Measurements from ENCODE around the gene ATP9B. TPM values are rescaled to one million over a fixed set of nuclear protein-coding genes. Genes with fewer than 3 reads are reported as not detected.
"Not testable (repeated sequence)": the region's sequence is repeated elsewhere in the genome, so short reads cannot be mapped to it uniquely, and the experiment has no call there.

ATP9B gene
- total RNA-seq, 2 donors from 2014 or later, result 15.4 to 17.6 TPM

- peak overlapping the region in 1 of 2 donors; percentile 2 for H3K27ac ChIP-seq
- H3K4me3 ChIP-seq, result no peak overlapping the region
- DNase-seq (ENCODE audit: low spot score), result no peak
Observed at GRCh38 chr18:79167526-79168190, 98.5 kb downstream of the ATP9B start.

GRCh38 chr18:79169958-79170555 lies 100.9 kb downstream of the ATP9B start:
- TF ChIP-seq, protein P1, sequence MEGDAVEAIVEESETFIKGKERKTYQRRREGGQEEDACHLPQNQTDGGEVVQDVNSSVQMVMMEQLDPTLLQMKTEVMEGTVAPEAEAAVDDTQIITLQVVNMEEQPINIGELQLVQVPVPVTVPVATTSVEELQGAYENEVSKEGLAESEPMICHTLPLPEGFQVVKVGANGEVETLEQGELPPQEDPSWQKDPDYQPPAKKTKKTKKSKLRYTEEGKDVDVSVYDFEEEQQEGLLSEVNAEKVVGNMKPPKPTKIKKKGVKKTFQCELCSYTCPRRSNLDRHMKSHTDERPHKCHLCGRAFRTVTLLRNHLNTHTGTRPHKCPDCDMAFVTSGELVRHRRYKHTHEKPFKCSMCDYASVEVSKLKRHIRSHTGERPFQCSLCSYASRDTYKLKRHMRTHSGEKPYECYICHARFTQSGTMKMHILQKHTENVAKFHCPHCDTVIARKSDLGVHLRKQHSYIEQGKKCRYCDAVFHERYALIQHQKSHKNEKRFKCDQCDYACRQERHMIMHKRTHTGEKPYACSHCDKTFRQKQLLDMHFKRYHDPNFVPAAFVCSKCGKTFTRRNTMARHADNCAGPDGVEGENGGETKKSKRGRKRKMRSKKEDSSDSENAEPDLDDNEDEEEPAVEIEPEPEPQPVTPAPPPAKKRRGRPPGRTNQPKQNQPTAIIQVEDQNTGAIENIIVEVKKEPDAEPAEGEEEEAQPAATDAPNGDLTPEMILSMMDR (IDR thresholded peaks at IDR 0.05), result no peak
- no peak for DNase-seq (ENCODE audit: low spot score)
- no peak overlapping the region for H3K27ac ChIP-seq

More at GRCh38 chr18:79167526-79168190, 98.5 kb downstream of the ATP9B start:
- Histone ChIP-seq H3K27me3 (no peaks in the 10 kb centered on the region), H3K4me1 (peaks cover 0 to 9% of the 10 kb centered on the region in 2 donors), H3K9me3 (no peaks in the 10 kb centered on the region), H3K36me3 (peaks cover 8% of the 10 kb centered on the region)
- TF ChIP-seq, protein P1 (IDR thresholded peaks at IDR 0.05), result no peak

GRCh38 chr18:79172331-79172730 lies 103.1 kb downstream of the ATP9B start:
- not testable (repeated sequence) for H3K36me3 ChIP-seq; H3K4me1 ChIP-seq; H3K9me3 ChIP-seq; H3K27ac ChIP-seq; DNase-seq (ENCODE audit: low spot score); H3K4me3 ChIP-seq; H3K27me3 ChIP-seq

More at GRCh38 chr18:79169958-79170555, 100.9 kb downstream of the ATP9B start:
- peaks cover 8% of the 10 kb centered on the region for H3K36me3 ChIP-seq
- H3K4me1 ChIP-seq, result peaks cover 0 to 9% of the 10 kb centered on the region in 2 donors
- H3K4me3 ChIP-seq, result no peak overlapping the region
- H3K9me3 ChIP-seq, result no peaks in the 10 kb centered on the region
- H3K27me3 ChIP-seq, result no peaks in the 10 kb centered on the region

- no peak overlapping the region for H3K27ac ChIP-seq
- TF ChIP-seq, protein P1 (IDR thresholded peaks at IDR 0.05), result no peak
- H3K4me1 ChIP-seq, result peaks cover 0 to 9% of the 10 kb centered on the region in 2 donors
- H3K9me3 ChIP-seq, result no peaks in the 10 kb centered on the region
- no peaks in the 10 kb centered on the region for H3K36me3 ChIP-seq
- no peak for DNase-seq (ENCODE audit: low spot score)
- H3K4me3 ChIP-seq, result no peak overlapping the region
- H3K27me3 ChIP-seq, result no peaks in the 10 kb centered on the region
Observed at GRCh38 chr18:79173742-79174141, 104.5 kb downstream of the ATP9B start.

GRCh38 chr18:79178113-79178531 lies 108.9 kb downstream of the ATP9B start:
- TF ChIP-seq, protein P1 (IDR thresholded peaks at IDR 0.05), result no peak
- Histone ChIP-seq H3K4me3 (no peak overlapping the region), H3K4me1 (no peaks in the 10 kb centered on the region), H3K27ac (no peak overlapping the region), H3K9me3 (no peaks in the 10 kb centered on the region), H3K27me3 (no peaks in the 10 kb centered on the region), H3K36me3 (no peaks in the 10 kb centered on the region)
- DNase-seq (ENCODE audit: low spot score), result no peak

GRCh38 chr18:79182047-79182713 lies 113.0 kb downstream of the ATP9B start:
- TF ChIP-seq, protein P1 (IDR thresholded peaks at IDR 0.05), result no peak
- no peaks in the 10 kb centered on the region for H3K36me3 ChIP-seq

More at GRCh38 chr18:79182047-79182713, 113.0 kb downstream of the ATP9B start:
- no peaks in the 10 kb centered on the region for H3K27me3 ChIP-seq
- no peak overlapping the region for H3K4me3 ChIP-seq
- no peak for DNase-seq (ENCODE audit: low spot score)
- H3K4me1 ChIP-seq, result no peaks in the 10 kb centered on the region
- H3K27ac ChIP-seq, result no peak overlapping the region
- H3K9me3 ChIP-seq, result no peaks in the 10 kb centered on the region

Measured in right atrium auricular region (tissue), 2 donors.